Measurements from ENCODE around the gene TSHZ1.
"Not testable (repeated sequence)": the region's sequence is repeated elsewhere in the genome, so short reads cannot be mapped to it uniquely, and the experiment has no call there.

TSHZ1 gene

DNA sequence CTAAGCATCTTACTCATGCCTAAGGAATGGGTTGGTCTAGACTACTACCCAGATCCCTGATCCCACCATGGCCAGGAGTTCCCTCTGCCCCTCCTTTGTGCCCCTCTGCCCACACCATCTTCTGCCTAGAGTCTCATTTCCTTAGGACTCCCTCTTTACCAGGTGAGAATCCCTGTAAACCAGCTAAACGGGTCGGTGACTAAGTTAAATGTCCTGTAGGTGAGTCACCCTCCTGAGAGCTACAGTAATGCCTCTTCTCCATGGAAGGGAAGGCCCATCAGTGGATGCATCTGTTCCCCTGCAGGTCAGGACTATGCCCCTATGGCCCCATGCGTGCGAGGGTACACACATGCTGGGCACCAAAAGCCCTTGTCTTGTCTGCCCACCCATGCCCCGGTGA, 27.1 kb upstream of the TSHZ1 start:
- no peak overlapping the region for H3K4me3 ChIP-seq (ENCODE audit: low read depth, low read length)

DNA sequence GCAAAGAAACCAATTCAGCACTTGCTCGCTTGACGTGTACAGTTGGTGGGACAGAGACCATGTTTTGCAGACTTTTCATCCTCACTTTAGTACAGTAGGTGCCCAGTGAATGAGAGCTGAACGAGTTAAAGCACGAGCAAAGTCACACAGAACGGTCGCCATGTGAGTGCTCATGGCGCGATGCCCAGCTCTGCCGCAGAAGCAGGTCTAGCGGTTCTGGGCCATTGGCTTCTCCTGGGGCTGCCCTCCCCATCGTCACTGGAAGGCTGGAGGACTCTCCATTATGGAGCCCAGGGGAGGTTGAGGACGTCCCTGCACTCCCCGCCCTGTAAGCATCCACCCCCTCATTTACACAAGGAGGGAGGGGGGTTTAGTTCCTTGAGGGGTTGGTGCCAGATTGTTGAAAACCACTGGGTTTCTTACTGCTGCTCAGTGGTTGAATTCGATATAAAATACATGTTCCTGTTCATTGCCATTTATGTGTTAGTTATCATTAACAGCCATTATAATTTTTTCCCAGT, 26.6 kb upstream of the TSHZ1 start:
- no peak overlapping the region for H3K4me3 ChIP-seq (ENCODE audit: low read depth, low read length)

- H3K4me3 ChIP-seq (ENCODE audit: low read depth, low read length) = no peak overlapping the region
These were observed 25.1 kb upstream of the TSHZ1 start for GRCh38 chr18:75185460-75185859.

DNA sequence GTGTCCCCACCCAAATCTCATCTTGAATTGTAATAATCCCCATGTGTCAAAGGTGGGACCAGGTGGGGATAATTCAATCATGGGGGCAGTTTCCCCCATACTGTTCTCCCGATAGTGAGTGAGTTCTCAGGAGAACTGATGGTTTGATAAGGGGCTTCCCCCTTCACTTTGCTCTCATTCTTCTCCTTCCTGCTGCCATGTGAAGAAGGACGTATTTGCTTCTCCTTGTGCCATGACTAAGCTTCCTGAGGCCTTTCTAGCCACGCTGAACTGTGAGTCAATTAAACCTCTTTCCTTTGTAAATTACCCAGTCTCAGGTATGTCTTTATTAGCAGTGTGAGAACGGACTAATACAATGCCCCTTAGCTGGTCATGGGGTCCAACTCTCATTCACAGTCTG, 22.9 kb upstream of the TSHZ1 start:
- H3K4me3 ChIP-seq (ENCODE audit: low read depth, low read length) = not testable (repeated sequence)

GRCh38 chr18:75189696-75190095, 20.9 kb upstream of the TSHZ1 start:
- no peak overlapping the region for H3K4me3 ChIP-seq (ENCODE audit: low read depth, low read length)

DNA sequence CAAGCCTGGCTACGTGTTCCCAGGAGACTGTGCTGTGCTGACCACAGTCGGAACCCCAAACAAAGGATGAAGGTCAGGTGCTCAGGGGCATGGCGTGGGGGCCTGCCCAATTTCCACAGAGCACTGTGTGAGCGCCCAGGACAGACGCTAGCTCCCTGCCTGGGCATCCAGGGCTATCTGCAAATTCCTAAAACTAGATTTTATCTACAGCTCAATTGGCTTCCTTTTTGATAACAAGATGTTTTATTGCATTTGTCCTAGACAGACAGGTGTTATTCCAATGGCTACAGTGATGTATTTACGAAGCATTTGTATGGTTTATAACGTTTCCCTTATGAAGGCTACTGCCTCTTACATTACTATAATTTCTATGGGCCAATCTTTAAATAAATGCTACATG, 17.7 kb upstream of the TSHZ1 start:
- H3K4me3 ChIP-seq (ENCODE audit: low read depth, low read length) = no peak overlapping the region

DNA sequence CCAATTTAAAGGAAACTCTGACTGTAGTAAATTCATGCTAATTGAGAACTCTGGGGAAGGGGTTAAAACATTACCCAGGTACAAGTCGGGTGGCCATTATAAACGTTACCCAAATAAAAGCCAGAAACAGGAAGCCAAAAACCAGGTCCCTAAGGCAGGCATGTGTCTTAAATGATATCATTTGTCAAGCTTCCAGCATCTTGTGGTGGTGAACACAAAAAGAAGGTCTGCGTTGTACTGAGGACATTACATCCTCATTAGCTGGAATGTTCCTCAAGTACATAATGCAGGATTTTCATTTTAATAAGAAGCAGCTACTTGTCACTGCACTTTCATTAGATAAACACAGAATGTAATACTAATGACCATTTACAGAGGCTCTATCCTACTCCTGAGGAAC, 12.6 kb upstream of the TSHZ1 start:
- H3K4me3 ChIP-seq (ENCODE audit: low read depth, low read length) = no peak overlapping the region

GRCh38 chr18:75199327-75199726, 11.3 kb upstream of the TSHZ1 start:
- no peak overlapping the region for H3K4me3 ChIP-seq (ENCODE audit: low read depth, low read length)

GRCh38 chr18:75200071-75200470, 10.5 kb upstream of the TSHZ1 start:
- H3K4me3 ChIP-seq (ENCODE audit: low read depth, low read length) = no peak overlapping the region

DNA sequence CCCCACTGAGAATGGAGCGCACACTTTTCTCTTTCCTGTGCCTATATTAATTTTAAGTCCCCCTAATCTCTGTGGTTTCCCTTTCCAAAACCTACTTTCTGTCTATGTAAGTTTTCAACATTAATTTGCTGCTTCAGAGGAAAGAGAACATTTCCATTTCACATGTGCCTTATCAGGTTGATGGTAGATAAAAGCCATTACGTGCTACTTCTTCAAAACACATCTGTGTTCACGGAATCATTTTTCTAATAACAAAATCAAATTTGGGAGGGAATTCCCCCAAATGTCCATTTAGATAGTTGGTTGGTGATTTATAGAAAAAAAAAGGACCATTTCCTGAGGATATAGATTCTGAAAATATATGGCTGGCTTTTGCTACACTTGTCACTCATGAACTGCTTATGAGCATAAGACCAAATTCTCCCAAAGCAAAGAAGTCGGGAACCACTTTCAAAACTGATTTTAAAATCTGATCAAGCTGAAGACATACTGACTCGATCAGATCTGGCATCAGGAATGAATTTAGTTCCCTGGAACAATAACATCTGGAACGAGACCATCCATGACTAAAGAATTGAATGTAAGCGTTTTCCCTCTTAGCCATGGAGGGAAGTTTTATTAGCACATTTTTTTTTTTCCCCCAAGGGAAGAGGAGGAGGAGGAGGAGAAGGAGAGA, 9.9 kb upstream of the TSHZ1 start:
- no peak overlapping the region for H3K4me3 ChIP-seq (ENCODE audit: low read depth, low read length)

DNA sequence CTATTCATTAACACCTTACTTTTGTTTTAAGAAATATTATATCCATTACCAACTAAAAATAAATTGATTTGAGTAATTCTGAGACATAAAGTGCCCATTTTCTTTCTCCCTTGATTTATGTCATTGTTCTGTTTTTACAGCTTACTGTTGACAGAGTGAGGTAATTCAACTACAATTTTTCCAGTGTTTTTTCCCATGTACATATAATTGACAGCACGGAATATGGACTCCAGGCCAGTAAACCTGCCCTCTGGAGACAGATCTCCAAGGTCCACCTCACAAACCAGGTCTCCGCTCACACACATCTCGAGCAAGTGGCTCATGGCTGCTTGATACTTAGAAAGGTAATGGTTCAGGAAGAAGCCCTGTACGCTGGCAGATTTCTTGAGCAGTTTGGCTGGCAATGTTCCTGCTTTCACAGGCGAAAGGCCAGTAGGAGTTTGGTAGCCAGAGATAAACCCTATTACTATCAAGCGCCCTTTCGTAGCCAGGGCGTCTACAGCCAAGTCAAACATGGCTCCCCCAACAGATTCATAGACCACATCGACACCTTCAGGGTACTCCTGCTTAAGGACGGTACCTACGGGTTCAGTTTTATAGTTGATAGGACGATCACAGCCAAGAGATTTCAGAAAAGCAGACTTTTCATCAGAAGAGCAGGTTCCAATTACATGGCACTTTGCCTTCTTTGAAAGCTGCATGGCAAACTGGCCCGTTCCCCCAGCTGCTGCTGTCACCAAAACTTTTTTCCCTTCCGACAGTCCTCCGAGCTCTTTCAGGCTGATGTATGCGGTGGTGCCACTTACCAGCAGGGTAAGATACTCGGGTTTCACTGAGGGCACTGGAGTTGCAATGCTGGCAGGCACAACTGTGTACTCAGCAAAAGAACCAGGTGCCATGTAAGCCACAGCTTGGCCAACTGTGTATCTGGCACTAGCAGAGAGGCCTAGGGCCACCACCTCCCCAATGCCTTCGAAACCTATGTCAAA, 9.0 kb upstream of the TSHZ1 start:
- H3K4me3 ChIP-seq (ENCODE audit: low read depth, low read length) = no peak overlapping the region

- H3K4me3 ChIP-seq (ENCODE audit: low read depth, low read length) = no peak overlapping the region
These were observed 7.8 kb upstream of the TSHZ1 start for GRCh38 chr18:75202696-75203365.

- peak overlapping the region; percentile 30 for H3K4me3 ChIP-seq (ENCODE audit: low read depth, low read length)
These were observed 7.0 kb upstream of the TSHZ1 start for GRCh38 chr18:75203416-75204268.

DNA sequence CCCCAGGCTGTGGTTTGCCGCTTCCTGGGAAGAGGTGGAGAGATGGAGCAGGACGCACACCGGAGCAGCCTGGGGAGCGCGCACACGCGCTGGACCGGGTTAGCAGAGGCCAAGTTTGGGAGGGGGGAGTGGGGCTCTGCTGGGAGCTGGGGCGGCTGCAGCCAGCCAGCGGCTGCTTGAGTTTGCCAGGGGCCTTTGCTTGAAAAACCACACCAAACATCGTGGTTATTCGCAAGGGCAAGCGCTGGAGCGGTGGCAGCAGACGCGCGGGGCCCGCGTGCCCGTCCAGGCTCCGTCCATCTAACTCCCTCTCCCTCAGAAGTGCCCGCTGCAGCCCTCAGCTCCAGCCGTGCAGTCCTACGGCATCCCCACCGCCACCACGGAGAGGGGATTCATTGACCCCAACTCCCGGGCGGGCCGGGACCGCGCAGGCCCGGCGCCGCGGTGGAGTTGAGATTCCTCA, 6.3 kb upstream of the TSHZ1 start:
- peak overlapping the region; percentile 30 for H3K4me3 ChIP-seq (ENCODE audit: low read depth, low read length)

DNA sequence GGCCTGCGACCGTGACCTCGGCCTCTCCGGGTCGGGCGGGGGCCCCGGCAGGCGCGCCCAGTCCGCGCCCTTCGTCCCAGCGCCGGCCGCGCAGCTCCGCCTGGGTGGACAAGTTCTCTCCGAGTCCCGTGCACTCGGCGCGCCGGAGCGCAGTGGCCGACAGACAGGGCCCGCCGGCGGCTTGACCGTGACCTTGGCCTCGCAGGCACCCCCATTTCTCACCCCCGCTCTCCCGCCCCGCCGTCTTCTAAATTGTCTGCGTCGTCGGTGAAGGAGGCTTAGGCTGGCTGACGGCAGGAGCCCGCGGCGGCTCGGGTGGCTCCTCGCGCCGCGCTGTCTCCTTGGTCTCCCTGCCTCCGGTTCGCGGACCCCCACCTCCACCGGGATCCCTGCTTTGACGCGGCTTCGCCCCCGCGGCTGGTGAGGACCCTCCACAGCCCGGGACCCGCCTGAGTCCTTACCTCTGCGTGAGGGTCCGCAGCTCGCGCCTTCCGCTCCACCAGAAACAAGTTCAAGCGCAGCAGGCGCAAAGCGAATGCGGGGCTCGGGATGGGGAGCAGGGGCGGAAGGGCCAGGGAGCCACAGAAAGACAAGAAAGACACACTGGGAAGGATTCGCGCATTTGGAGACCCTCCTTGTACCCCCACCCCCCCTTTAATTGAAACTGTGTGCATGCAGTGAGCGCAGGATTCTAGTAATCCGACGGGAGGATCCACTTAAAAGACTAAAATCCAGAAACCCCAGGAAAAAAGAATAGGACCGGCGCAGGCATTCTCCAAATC, 5.7 kb upstream of the TSHZ1 start:
- H3K4me3 ChIP-seq (ENCODE audit: low read depth, low read length) = peak overlapping the region; percentile 30

GRCh38 chr18:75205514-75206132, 5.0 kb upstream of the TSHZ1 start:
- no peak overlapping the region for H3K4me3 ChIP-seq (ENCODE audit: low read depth, low read length)

- no peak overlapping the region for H3K4me3 ChIP-seq (ENCODE audit: low read depth, low read length)
These were observed 3.9 kb upstream of the TSHZ1 start for GRCh38 chr18:75206452-75207309.

All from iPS-11a (cell line).